ENCODE results near the gene DHRS7B. TPM values are rescaled to one million over a fixed set of nuclear protein-coding genes. Genes with fewer than 3 reads are reported as not detected.

DHRS7B gene
- total RNA-seq, 1 experiment from 2014 or later, result 20.8 TPM

GRCh38 chr17:21193031-21193430 lies 66.3 kb downstream of the DHRS7B start:
- peak; percentile 57 to 69 for DNase-seq
- Histone ChIP-seq H3K4me1 (peaks cover 56% of the 10 kb centered on the region), H3K36me3 (peaks cover 16% of the 10 kb centered on the region), H3K27ac (0 out of 2 replicates have a peak overlapping the region, but pooled peaks have one; percentile 1), H3K4me3 (no peak overlapping the region), H3K27me3 (no peaks in the 10 kb centered on the region), H3K9me3 (replicated peaks) (no peaks in the 10 kb centered on the region)

GRCh38 chr17:21194226-21194625 lies 67.5 kb downstream of the DHRS7B start:
- peak overlapping the region; percentile 73 for H3K27ac ChIP-seq
- H3K27me3 ChIP-seq, result no peaks in the 10 kb centered on the region
- H3K4me1 ChIP-seq, result peaks cover 60% of the 10 kb centered on the region
- peak; percentile 90 to 97 for DNase-seq
- H3K36me3 ChIP-seq, result peaks cover 26% of the 10 kb centered on the region
- H3K9me3 ChIP-seq (replicated peaks), result no peaks in the 10 kb centered on the region
- H3K4me3 ChIP-seq, result peak overlapping the region; percentile 13

- Histone ChIP-seq H3K27me3 (no peaks in the 10 kb centered on the region), H3K27ac (peak overlapping the region; percentile 73), H3K4me3 (peak overlapping the region; percentile 13), H3K4me1 (peaks cover 64% of the 10 kb centered on the region), H3K36me3 (peaks cover 26% of the 10 kb centered on the region), H3K9me3 (replicated peaks) (no peaks in the 10 kb centered on the region)
- DNase-seq, result peak; percentile 100
Observed at GRCh38 chr17:21194703-21195102, 67.9 kb downstream of the DHRS7B start.

- Histone ChIP-seq H3K27ac (no peak overlapping the region), H3K9me3 (replicated peaks) (no peaks in the 10 kb centered on the region), H3K36me3 (peaks cover 26% of the 10 kb centered on the region), H3K4me3 (no peak overlapping the region), H3K27me3 (no peaks in the 10 kb centered on the region), H3K4me1 (peaks cover 70% of the 10 kb centered on the region)
- DNase-seq, result no peak
Observed at GRCh38 chr17:21196126-21196525, 69.4 kb downstream of the DHRS7B start.

GRCh38 chr17:21198411-21198810 lies 71.6 kb downstream of the DHRS7B start:
- H3K36me3 ChIP-seq, result peaks cover 40% of the 10 kb centered on the region
- H3K4me3 ChIP-seq, result no peak overlapping the region
- H3K27ac ChIP-seq, result no peak overlapping the region
- no peaks in the 10 kb centered on the region for H3K27me3 ChIP-seq
- no peaks in the 10 kb centered on the region for H3K9me3 ChIP-seq (replicated peaks)
- peaks cover 50% of the 10 kb centered on the region for H3K4me1 ChIP-seq
- DNase-seq, result no peak

- Histone ChIP-seq H3K4me1 (peaks cover 41% of the 10 kb centered on the region), H3K27me3 (no peaks in the 10 kb centered on the region), H3K9me3 (replicated peaks) (no peaks in the 10 kb centered on the region), H3K4me3 (no peak overlapping the region), H3K27ac (no peak overlapping the region), H3K36me3 (peaks cover 40% of the 10 kb centered on the region)
- peak; percentile 75 to 88 for DNase-seq
Observed at GRCh38 chr17:21199311-21199710, 72.5 kb downstream of the DHRS7B start.

- Histone ChIP-seq H3K27me3 (no peaks in the 10 kb centered on the region), H3K36me3 (peaks cover 40% of the 10 kb centered on the region), H3K27ac (no peak overlapping the region), H3K9me3 (replicated peaks) (no peaks in the 10 kb centered on the region), H3K4me1 (peaks cover 37% of the 10 kb centered on the region), H3K4me3 (no peak overlapping the region)
- DNase-seq, result peak; percentile 57 to 62
Observed at GRCh38 chr17:21199856-21200255, 73.1 kb downstream of the DHRS7B start.

- no peak for DNase-seq
- H3K9me3 ChIP-seq (replicated peaks), result no peaks in the 10 kb centered on the region
- H3K27me3 ChIP-seq, result no peaks in the 10 kb centered on the region
- peaks cover 28% of the 10 kb centered on the region for H3K4me1 ChIP-seq
- H3K27ac ChIP-seq, result no peak overlapping the region
- peaks cover 42% of the 10 kb centered on the region for H3K36me3 ChIP-seq
- no peak overlapping the region for H3K4me3 ChIP-seq
Observed at GRCh38 chr17:21200590-21201297, 74.0 kb downstream of the DHRS7B start.

GRCh38 chr17:21201298-21201595 lies 74.5 kb downstream of the DHRS7B start:
- Histone ChIP-seq H3K9me3 (replicated peaks) (no peaks in the 10 kb centered on the region), H3K4me3 (no peak overlapping the region), H3K27me3 (no peaks in the 10 kb centered on the region), H3K27ac (no peak overlapping the region), H3K36me3 (peaks cover 47% of the 10 kb centered on the region), H3K4me1 (peaks cover 26% of the 10 kb centered on the region)
- no peak for DNase-seq

GRCh38 chr17:21201874-21202273 lies 75.1 kb downstream of the DHRS7B start:
- Histone ChIP-seq H3K4me3 (no peak overlapping the region), H3K4me1 (peaks cover 26% of the 10 kb centered on the region), H3K27ac (no peak overlapping the region), H3K36me3 (peaks cover 49% of the 10 kb centered on the region), H3K9me3 (replicated peaks) (no peaks in the 10 kb centered on the region), H3K27me3 (no peaks in the 10 kb centered on the region)
- no peak for DNase-seq

- no peak for DNase-seq
- H3K4me1 ChIP-seq, result peaks cover 26% of the 10 kb centered on the region
- no peak overlapping the region for H3K4me3 ChIP-seq
Observed at GRCh38 chr17:21202512-21202911, 75.7 kb downstream of the DHRS7B start.

GRCh38 chr17:21204935-21205334 lies 78.2 kb downstream of the DHRS7B start:
- peaks cover 14% of the 10 kb centered on the region for H3K4me1 ChIP-seq
- no peaks in the 10 kb centered on the region for H3K9me3 ChIP-seq (replicated peaks)
- H3K4me3 ChIP-seq, result no peak overlapping the region
- peaks cover 58% of the 10 kb centered on the region for H3K36me3 ChIP-seq
- no peaks in the 10 kb centered on the region for H3K27me3 ChIP-seq
- no peak for DNase-seq
- H3K27ac ChIP-seq, result no peak overlapping the region

More at GRCh38 chr17:21202512-21202911, 75.7 kb downstream of the DHRS7B start:
- Histone ChIP-seq H3K27ac (no peak overlapping the region), H3K36me3 (peaks cover 49% of the 10 kb centered on the region), H3K9me3 (replicated peaks) (no peaks in the 10 kb centered on the region), H3K27me3 (no peaks in the 10 kb centered on the region)

- DNase-seq, result no peak
- H3K4me3 ChIP-seq, result no peak overlapping the region
- no peaks in the 10 kb centered on the region for H3K9me3 ChIP-seq (replicated peaks)
- no peaks in the 10 kb centered on the region for H3K27me3 ChIP-seq
- H3K4me1 ChIP-seq, result peaks cover 9% of the 10 kb centered on the region
- no peak overlapping the region for H3K27ac ChIP-seq
- H3K36me3 ChIP-seq, result peaks cover 59% of the 10 kb centered on the region
Observed at GRCh38 chr17:21208352-21208751, 81.6 kb downstream of the DHRS7B start.

GRCh38 chr17:21209511-21210175 lies 82.9 kb downstream of the DHRS7B start:
- peaks cover 59% of the 10 kb centered on the region for H3K36me3 ChIP-seq
- no peak for DNase-seq
- no peak overlapping the region for H3K4me3 ChIP-seq
- no peaks in the 10 kb centered on the region for H3K9me3 ChIP-seq (replicated peaks)
- no peaks in the 10 kb centered on the region for H3K27me3 ChIP-seq
- H3K27ac ChIP-seq, result no peak overlapping the region
- peaks cover 9% of the 10 kb centered on the region for H3K4me1 ChIP-seq

- H3K27ac ChIP-seq, result no peak overlapping the region
- DNase-seq, result no peak
- H3K4me1 ChIP-seq, result peaks cover 11% of the 10 kb centered on the region
- H3K36me3 ChIP-seq, result peaks cover 59% of the 10 kb centered on the region
- H3K4me3 ChIP-seq, result no peak overlapping the region
- no peaks in the 10 kb centered on the region for H3K27me3 ChIP-seq
- no peaks in the 10 kb centered on the region for H3K9me3 ChIP-seq (replicated peaks)
Observed at GRCh38 chr17:21210411-21211076, 83.8 kb downstream of the DHRS7B start.

Measured in SJCRH30 (cell line).